Neuronal stem cell (in vitro differentiated cells): ENCODE measurements around the gene CAMK2N1.

ENCODE experiments used
- DNase-seq: peaks from one replicate; pipeline ENCODE4 v3.0.0-alpha.2; 2013; ENCODE audit warnings: low spot score
- H2AFZ ChIP-seq: one replicate; pipeline ENCODE4 v1.6.1; 2013; ENCODE audit warnings: mild to moderate bottlenecking, low read length, inconsistent platforms
- H2AK5ac ChIP-seq: 2 replicates; pipeline ENCODE4 v1.6.1; 2013; ENCODE audit warnings: low read depth, mild to moderate bottlenecking, inconsistent platforms, low read length, moderate library complexity, mixed read lengths
- H2BK120ac ChIP-seq: 2 replicates; pipeline ENCODE4 v1.6.1; 2013; ENCODE audit warnings: low read depth, mild to moderate bottlenecking, inconsistent platforms, low read length, moderate library complexity, mixed read lengths
- H2BK12ac ChIP-seq: one replicate; pipeline ENCODE4 v1.6.1; 2013; ENCODE audit warnings: low read length, inconsistent platforms
- H2BK15ac ChIP-seq: 2 replicates; pipeline ENCODE4 v1.6.1; 2013; ENCODE audit warnings: mild to moderate bottlenecking, low read length, inconsistent platforms, mixed read lengths
- H2BK5ac ChIP-seq: one replicate; pipeline ENCODE4 v1.6.1; 2013; ENCODE audit warnings: inconsistent platforms, mild to moderate bottlenecking, low read length, moderate library complexity
- H3K14ac ChIP-seq: one replicate; pipeline ENCODE4 v1.6.1; 2013; ENCODE audit warnings: low read length, inconsistent platforms
- H3K18ac ChIP-seq: 2 replicates; pipeline ENCODE4 v1.6.1; 2013; ENCODE audit warnings: low read length, inconsistent platforms
- H3K23ac ChIP-seq: 2 replicates; pipeline ENCODE4 v1.6.1; 2013; ENCODE audit warnings: low read depth, mild to moderate bottlenecking, mixed read lengths, low read length, inconsistent platforms; ENCODE audit not compliant: poor library complexity
- H3K27ac ChIP-seq: replicated peaks from 3 replicates; pipeline ENCODE4 v1.5.1; 2013; ENCODE audit warnings: low read length, inconsistent platforms
- H3K27me3 ChIP-seq, 3 experiments: 2 replicates each; pipeline ENCODE4 v1.6.1; 2013; ENCODE audit warnings: low read length in 3 of 3, mild to moderate bottlenecking in 2 of 3, inconsistent platforms in 1 of 3, low read depth in 1 of 3, mixed read lengths in 1 of 3, moderate library complexity in 1 of 3; ENCODE audit not compliant: control insufficient read depth in 3 of 3, insufficient read depth in 3 of 3
- H3K36me3 ChIP-seq, 2 donors: replicated peaks in 1 of 2; 2 replicates each; pipeline ENCODE4 v1.6.1; 2013; ENCODE audit warnings: low read length in 2 of 2; ENCODE audit not compliant: control insufficient read depth in 2 of 2, insufficient read depth in 2 of 2
- H3K4ac ChIP-seq: 2 replicates; pipeline ENCODE4 v1.6.1; 2013; ENCODE audit warnings: inconsistent platforms, mild to moderate bottlenecking, low read length, moderate library complexity
- H3K4me1 ChIP-seq, 2 donors: 1 replicate in 1 of 2; 2 replicates in 1 of 2; pipeline ENCODE4 v1.6.1; 2013; ENCODE audit warnings: low read length in 2 of 2, low read depth in 1 of 2; ENCODE audit not compliant: control insufficient read depth in 2 of 2, insufficient read depth in 1 of 2
- H3K4me2 ChIP-seq: one replicate; pipeline ENCODE4 v1.6.1; 2013; ENCODE audit warnings: mild to moderate bottlenecking, low read length, inconsistent platforms; ENCODE audit not compliant: insufficient read depth, poor library complexity, severe bottlenecking
- H3K4me3 ChIP-seq, 2 donors: 2 replicates each; pipeline ENCODE4 v1.5.1; 2013; ENCODE audit warnings: low read length in 2 of 2, mild to moderate bottlenecking in 2 of 2, inconsistent platforms in 1 of 2, moderate library complexity in 1 of 2
- H3K79me1 ChIP-seq: one replicate; pipeline ENCODE4 v1.6.1; 2013; ENCODE audit warnings: low read depth, mild to moderate bottlenecking, inconsistent platforms, low read length, moderate library complexity
- H3K9ac ChIP-seq: one replicate; pipeline ENCODE4 v1.6.1; 2013; ENCODE audit warnings: mild to moderate bottlenecking, low read depth, low read length, inconsistent platforms; ENCODE audit not compliant: poor library complexity
- H3K9me3 ChIP-seq, 2 donors: replicated peaks in 1 of 2; 2 replicates each; pipeline versions ENCODE3 to v1.6.1; 2013; ENCODE audit warnings: low read length in 2 of 2, mild to moderate bottlenecking in 2 of 2, inconsistent platforms in 1 of 2, low read depth in 1 of 2, mixed read lengths in 1 of 2, moderate library complexity in 1 of 2; ENCODE audit not compliant: control insufficient read depth in 2 of 2, insufficient read depth in 1 of 2
- H4K8ac ChIP-seq: one replicate; pipeline ENCODE4 v1.6.1; 2013; ENCODE audit warnings: low read depth, mild to moderate bottlenecking, inconsistent platforms, low read length, moderate library complexity
- H4K91ac ChIP-seq: one replicate; pipeline ENCODE4 v1.6.1; 2013; ENCODE audit warnings: low read length, low read depth, mild to moderate bottlenecking, inconsistent platforms; ENCODE audit not compliant: poor library complexity
- WGBS, 2 donors: extraction: QIAGEN DNeasy Blood & Tissue Kit; methylation state at CpG; one replicate each; pipeline ENCODE4 v1.1.7; 2013; ENCODE audit warnings: missing lambda C conversion rate in 2 of 2, mixed read lengths in 1 of 2; ENCODE audit not compliant: insufficient read length in 2 of 2, insufficient replicate concordance in 1 of 2; ENCODE audit errors: extremely low coverage in 2 of 2; 5-methylcytosine and 5-hydroxymethylcytosine counted together

Gene CAMK2N1

GRCh38 chr1:20465187-20465586 is 20.8 kb downstream of the CAMK2N1 start:
- Histone ChIP-seq H3K9me3 (peaks cover 0 to 5% of the 10 kb centered on the region in 2 donors), H4K91ac (no peak overlapping the region), H3K18ac (no peak overlapping the region), H4K8ac (no peak overlapping the region), H2BK12ac (no peak overlapping the region), H2BK5ac (no peak overlapping the region), H2BK120ac (no peak overlapping the region), H3K27ac (no peak overlapping the region), H3K9ac (no peak overlapping the region), H3K79me1 (no peaks in the 10 kb centered on the region), H3K4me2 (no peak overlapping the region), H3K4ac (no peak overlapping the region), H3K14ac (no peak overlapping the region), H2AK5ac (no peak overlapping the region), H3K23ac (no peak overlapping the region), H3K27me3 (peaks cover 0 to 33% (median 0%) of the 10 kb centered on the region in 3 experiments), H2BK15ac (no peak overlapping the region), H3K36me3 (no peaks in the 10 kb centered on the region), H2AFZ (no peak overlapping the region), H3K4me1 (peaks cover 0 to 4% of the 10 kb centered on the region in 2 donors), H3K4me3 (no peak overlapping the region)
- WGBS, 2 donors: no CpG with 5 or more reads among the region's 5 CpGs
- no peak for DNase-seq

DNA sequence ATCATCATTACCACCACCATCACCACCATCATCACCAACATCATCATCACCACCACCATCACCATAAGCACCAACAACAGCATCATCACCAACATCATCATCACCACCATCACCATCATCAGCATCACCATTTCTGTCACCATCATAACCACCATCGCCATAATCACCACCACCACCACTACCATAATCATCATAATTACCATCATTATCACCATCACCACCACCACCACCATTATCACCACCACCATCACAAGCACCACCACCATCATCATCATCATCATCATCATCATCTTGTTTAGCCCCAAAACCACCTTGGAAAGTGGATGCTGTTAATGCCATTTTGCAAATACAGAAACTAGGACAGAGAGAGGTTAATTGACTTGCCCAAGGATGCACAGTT is 22.5 kb downstream of the CAMK2N1 start:
- peaks cover 0 to 46% (median 0%) of the 10 kb centered on the region in 3 experiments for H3K27me3 ChIP-seq
- no peak overlapping the region for H3K14ac ChIP-seq
- H3K4ac ChIP-seq: no peak overlapping the region
- no peaks in the 10 kb centered on the region for H3K36me3 ChIP-seq
- H3K9ac ChIP-seq: no peak overlapping the region
- H3K27ac ChIP-seq: no peak overlapping the region
- peaks cover 0 to 5% of the 10 kb centered on the region in 2 donors for H3K9me3 ChIP-seq
- H2AFZ ChIP-seq: no peak overlapping the region
- no CpG with 5 or more reads among the region's 1 CpG for WGBS, 2 donors
- H2BK5ac ChIP-seq: no peak overlapping the region
- DNase-seq: no peak
- no peak overlapping the region for H4K8ac ChIP-seq
- H3K4me1 ChIP-seq: peaks cover 0 to 4% of the 10 kb centered on the region in 2 donors
- H3K79me1 ChIP-seq: no peaks in the 10 kb centered on the region
- H3K18ac ChIP-seq: no peak overlapping the region
- H3K4me2 ChIP-seq: no peak overlapping the region
- no peak overlapping the region for H4K91ac ChIP-seq
- no peak overlapping the region for H3K4me3 ChIP-seq
- no peak overlapping the region for H2BK15ac ChIP-seq
- H2BK120ac ChIP-seq: no peak overlapping the region
- no peak overlapping the region for H3K23ac ChIP-seq
- no peak overlapping the region for H2BK12ac ChIP-seq
- no peak overlapping the region for H2AK5ac ChIP-seq

DNA sequence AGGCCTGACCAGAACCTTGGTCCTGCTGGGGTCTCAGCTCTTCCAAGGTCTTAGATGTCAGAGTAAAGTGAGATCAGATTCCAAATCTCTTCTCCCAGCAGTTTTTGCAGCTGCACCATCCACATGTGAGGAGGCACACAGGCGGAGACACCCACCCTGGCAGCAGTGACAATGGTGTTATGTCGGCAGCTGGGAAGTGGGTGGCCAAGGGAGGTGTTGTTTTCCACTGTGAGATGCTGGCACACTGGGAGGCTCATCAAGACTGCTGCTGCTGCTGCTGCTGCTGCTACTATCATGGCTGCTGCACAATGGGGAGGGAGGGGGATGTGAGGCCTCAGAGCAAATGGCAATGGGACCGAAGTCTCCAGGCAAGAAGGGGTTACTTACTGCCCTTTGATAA is 23.6 kb downstream of the CAMK2N1 start:
- Histone ChIP-seq H2BK12ac (no peak overlapping the region), H3K18ac (no peak overlapping the region), H3K4me1 (peaks cover 0 to 4% of the 10 kb centered on the region in 2 donors), H3K23ac (no peak overlapping the region), H3K36me3 (no peaks in the 10 kb centered on the region), H3K4me2 (no peak overlapping the region), H3K4ac (no peak overlapping the region), H3K9ac (no peak overlapping the region), H2BK15ac (no peak overlapping the region), H4K8ac (no peak overlapping the region), H4K91ac (no peak overlapping the region), H3K27me3 (peaks cover 0 to 36% (median 0%) of the 10 kb centered on the region in 3 experiments), H3K9me3 (peaks cover 0 to 5% of the 10 kb centered on the region in 2 donors), H2BK5ac (no peak overlapping the region), H3K79me1 (no peaks in the 10 kb centered on the region), H2BK120ac (no peak overlapping the region), H3K14ac (no peak overlapping the region), H3K4me3 (no peak overlapping the region), H3K27ac (no peak overlapping the region), H2AK5ac (no peak overlapping the region), H2AFZ (no peak overlapping the region)
- no peak for DNase-seq
- no CpG with 5 or more reads among the region's 3 CpGs for WGBS, 2 donors

DNA sequence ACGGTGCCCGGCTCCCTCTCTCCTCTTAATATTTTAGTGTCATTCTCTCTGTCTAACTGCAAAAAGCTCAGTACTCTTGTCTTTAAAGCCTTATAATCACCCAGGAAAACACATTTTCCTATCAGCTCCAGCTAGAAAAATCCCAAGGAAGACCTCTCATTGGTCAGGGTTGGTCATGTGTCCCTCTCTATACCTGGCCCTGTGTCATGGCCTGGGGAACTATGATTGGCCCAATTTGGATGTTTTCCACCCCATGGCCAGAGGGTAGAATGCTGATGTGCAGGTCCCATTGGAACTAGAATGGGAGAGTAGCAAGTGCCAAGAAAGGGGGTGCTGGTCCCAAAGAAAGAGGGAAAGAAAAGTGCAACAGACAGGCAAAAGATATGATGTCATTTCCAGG is 27.3 kb downstream of the CAMK2N1 start:
- Histone ChIP-seq H3K9me3 (peaks cover 0 to 6% of the 10 kb centered on the region in 2 donors), H3K27ac (no peak overlapping the region), H2AK5ac (no peak overlapping the region), H3K27me3 (peaks cover 0 to 22% (median 0%) of the 10 kb centered on the region in 3 experiments), H3K79me1 (no peaks in the 10 kb centered on the region), H2BK120ac (no peak overlapping the region), H3K9ac (no peak overlapping the region), H3K4me1 (no peaks in the 10 kb centered on the region), H2BK12ac (no peak overlapping the region), H4K91ac (no peak overlapping the region), H2BK15ac (no peak overlapping the region), H3K23ac (no peak overlapping the region), H3K4me2 (no peak overlapping the region), H4K8ac (no peak overlapping the region), H3K4ac (no peak overlapping the region), H3K18ac (no peak overlapping the region), H3K14ac (no peak overlapping the region), H2BK5ac (no peak overlapping the region), H3K36me3 (no peaks in the 10 kb centered on the region), H2AFZ (no peak overlapping the region), H3K4me3 (no peak overlapping the region)
- no peak for DNase-seq
- WGBS, 2 donors: no CpG with 5 or more reads among the region's 2 CpGs
